ENCODE results near the gene MARCHF4.

The MARCHF4 gene

DNA sequence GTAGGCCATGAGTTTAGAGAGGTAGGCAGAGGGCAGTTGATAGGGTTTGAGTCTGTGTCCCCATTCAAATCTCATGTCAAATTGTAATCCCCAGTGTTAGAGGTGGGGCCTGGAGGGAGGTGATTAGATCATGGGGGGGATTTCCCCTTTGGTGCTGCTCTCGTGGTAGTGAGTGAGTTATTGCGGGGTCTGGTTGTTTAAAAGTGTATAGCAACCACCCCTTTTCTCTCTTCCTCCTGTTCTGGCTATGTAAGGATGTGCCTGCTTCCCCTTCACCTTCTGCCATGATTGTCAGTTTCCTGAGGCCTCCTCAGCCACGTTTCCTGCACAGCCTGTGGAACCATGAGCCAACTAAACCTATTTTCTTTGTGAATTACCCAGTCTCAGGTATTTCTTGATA is 25.5 kb downstream of the MARCHF4 start:
- TF ChIP-seq, protein P1, sequence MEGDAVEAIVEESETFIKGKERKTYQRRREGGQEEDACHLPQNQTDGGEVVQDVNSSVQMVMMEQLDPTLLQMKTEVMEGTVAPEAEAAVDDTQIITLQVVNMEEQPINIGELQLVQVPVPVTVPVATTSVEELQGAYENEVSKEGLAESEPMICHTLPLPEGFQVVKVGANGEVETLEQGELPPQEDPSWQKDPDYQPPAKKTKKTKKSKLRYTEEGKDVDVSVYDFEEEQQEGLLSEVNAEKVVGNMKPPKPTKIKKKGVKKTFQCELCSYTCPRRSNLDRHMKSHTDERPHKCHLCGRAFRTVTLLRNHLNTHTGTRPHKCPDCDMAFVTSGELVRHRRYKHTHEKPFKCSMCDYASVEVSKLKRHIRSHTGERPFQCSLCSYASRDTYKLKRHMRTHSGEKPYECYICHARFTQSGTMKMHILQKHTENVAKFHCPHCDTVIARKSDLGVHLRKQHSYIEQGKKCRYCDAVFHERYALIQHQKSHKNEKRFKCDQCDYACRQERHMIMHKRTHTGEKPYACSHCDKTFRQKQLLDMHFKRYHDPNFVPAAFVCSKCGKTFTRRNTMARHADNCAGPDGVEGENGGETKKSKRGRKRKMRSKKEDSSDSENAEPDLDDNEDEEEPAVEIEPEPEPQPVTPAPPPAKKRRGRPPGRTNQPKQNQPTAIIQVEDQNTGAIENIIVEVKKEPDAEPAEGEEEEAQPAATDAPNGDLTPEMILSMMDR (conservative IDR thresholded peaks at IDR 0.05), result no peak
- no peak overlapping the region for H3K27ac ChIP-seq

GRCh38 chr2:216345846-216346245 is 26.4 kb downstream of the MARCHF4 start:
- H3K27ac ChIP-seq, result no peak overlapping the region
- TF ChIP-seq, protein P1 (conservative IDR thresholded peaks at IDR 0.05), result no peak

- no peak overlapping the region for H3K27ac ChIP-seq
These were observed 27.4 kb downstream of the MARCHF4 start for GRCh38 chr2:216344950-216345300.

DNA sequence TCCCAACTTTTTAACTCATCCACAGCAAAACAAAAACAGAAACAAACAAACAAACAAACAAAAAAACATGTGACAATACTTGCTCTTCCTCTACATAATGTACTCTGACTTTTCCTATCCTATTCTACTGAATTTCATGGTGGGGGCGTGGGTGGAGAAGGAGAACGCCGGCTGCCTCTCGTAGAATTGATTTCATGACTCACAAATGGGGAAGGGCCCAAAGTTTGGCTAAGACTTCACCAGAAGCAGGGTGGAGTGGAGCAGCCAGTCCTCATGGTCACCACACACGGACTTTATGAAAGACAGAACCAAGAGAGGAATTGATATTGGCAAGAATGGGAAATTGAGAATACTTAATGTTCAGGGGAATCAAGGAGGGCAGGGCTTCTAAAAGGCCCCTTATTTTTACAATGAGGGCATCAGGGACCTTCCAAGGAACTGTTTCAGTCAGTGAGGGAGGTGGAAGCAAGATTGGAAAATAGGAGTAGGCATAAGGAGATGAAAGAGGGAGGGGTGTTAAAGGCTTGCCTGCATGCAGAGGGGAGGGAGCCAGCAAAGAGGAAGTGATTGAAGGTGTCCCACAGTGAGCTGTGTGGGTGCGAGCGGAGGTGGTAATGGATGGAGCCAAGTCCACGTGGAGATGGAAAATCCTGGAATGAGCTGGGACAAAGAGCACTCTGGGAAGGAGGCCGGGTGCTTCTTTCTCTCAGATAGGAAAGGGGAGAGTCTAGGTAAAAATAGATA is 27.9 kb downstream of the MARCHF4 start:
- TF ChIP-seq, protein P1 (conservative IDR thresholded peaks at IDR 0.05), result no peak
- no peak overlapping the region for H3K27ac ChIP-seq

More at GRCh38 chr2:216344950-216345300, 27.4 kb downstream of the MARCHF4 start:
- TF ChIP-seq, protein P1 (conservative IDR thresholded peaks at IDR 0.05), result no peak

DNA sequence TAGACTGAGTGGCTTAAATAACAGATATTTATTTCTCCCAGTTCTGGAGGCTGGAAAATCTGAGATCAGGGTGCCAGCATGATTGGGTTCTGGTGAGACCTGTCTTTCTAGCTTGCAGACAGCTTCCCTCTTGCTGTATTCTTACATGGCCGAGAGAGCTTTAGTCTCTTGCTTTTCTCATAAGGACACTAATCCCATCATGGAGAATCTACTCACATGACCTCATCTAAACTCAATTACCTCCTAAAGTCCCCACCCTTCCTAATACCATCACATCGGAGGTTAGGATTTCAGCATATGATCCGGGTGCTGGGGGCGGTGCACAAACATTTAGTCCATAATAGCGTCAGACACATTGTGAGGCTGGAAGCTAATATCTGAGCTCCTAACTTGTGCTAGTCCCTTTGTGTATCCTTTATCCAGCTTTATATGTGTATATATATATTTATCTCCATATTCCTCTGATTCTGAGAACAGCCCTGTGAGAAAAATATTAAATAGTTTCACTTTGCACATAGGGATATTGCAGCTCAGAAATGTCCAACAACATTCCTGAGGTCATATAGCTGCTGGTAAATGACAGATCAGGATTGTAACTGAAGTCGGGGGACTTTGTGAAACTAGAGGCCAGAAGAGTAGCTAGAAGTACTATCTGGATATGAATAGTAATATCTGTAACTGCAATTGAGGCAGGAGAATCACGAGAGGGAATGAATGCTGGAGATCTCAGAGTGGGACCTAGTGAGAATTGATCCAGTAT is 28.9 kb downstream of the MARCHF4 start:
- H3K27ac ChIP-seq, result no peak overlapping the region

GRCh38 chr2:216341121-216341520 is 31.2 kb downstream of the MARCHF4 start:
- TF ChIP-seq, protein P1 (conservative IDR thresholded peaks at IDR 0.05), result no peak
- H3K27ac ChIP-seq, result no peak overlapping the region

More for the DNA sequence above, 28.9 kb downstream of the MARCHF4 start:
- TF ChIP-seq, protein P1 (conservative IDR thresholded peaks at IDR 0.05), result no peak

GRCh38 chr2:216340280-216340631 is 32.0 kb downstream of the MARCHF4 start:
- no peak overlapping the region; the same call in 1 of the 2 replicates for H3K27ac ChIP-seq
- TF ChIP-seq, protein P1 (conservative IDR thresholded peaks at IDR 0.05), result no peak
